Neural cell (in vitro differentiated cells): ENCODE measurements around the gene ADGRG6. TPM values are rescaled to one million over a fixed set of nuclear protein-coding genes. Genes with fewer than 3 reads are reported as not detected.

Source experiments
- H2AFZ ChIP-seq: fragments of 200-600, 300-800 bp; sonication (generic), shearing (Covaris generic); 2 replicates; pipeline ENCODE4 v1.6.0; 2014; ENCODE audit warnings: low read depth, mild to moderate bottlenecking, antibody characterized with exemption, low read length, moderate library complexity
- H3F3A ChIP-seq: fragments of 200-600 bp; shearing (Covaris generic); 2 replicates; pipeline ENCODE4 v1.6.1; 2016; ENCODE audit warnings: mild to moderate bottlenecking, moderate library complexity, mixed read lengths, antibody characterized with exemption, low read length; ENCODE audit not compliant: insufficient read depth, poor library complexity, severe bottlenecking
- H3K27ac ChIP-seq: fragments of 200-600, 300-800 bp; sonication (generic), shearing (Covaris generic); 2 replicates; pipeline ENCODE4 v1.5.1; 2014; ENCODE audit warnings: mild to moderate bottlenecking, low read length, moderate library complexity
- H3K27me3 ChIP-seq: fragments of 300-800, 200-600 bp; sonication (generic), shearing (Covaris generic); 2 replicates; pipeline ENCODE4 v1.6.0; 2014; ENCODE audit warnings: mild to moderate bottlenecking, low read depth, low read length, moderate library complexity; ENCODE audit not compliant: insufficient read depth
- H3K36me3 ChIP-seq: fragments of 300-800, 200-600 bp; sonication (generic), shearing (Covaris generic); 2 replicates; pipeline ENCODE4 v1.5.1; 2014; ENCODE audit warnings: mild to moderate bottlenecking, antibody characterized with exemption, low read length, moderate library complexity; ENCODE audit not compliant: insufficient read depth
- H3K4me2 ChIP-seq: fragments of 300-800, 200-600 bp; sonication (generic), shearing (Covaris generic); 2 replicates; pipeline ENCODE4 v1.6.0; 2014; ENCODE audit warnings: mild to moderate bottlenecking, low read length
- H3K4me3 ChIP-seq: fragments of 300-800, 200-600 bp; sonication (generic), shearing (Covaris generic); 2 replicates; pipeline ENCODE4 v1.5.1; 2014; ENCODE audit warnings: mild to moderate bottlenecking, low read length, moderate library complexity
- H3K79me2 ChIP-seq: fragments of 200-600 bp; shearing (Covaris generic); replicated peaks from 2 replicates; pipeline ENCODE4 v1.6.0; 2014; ENCODE audit warnings: mild to moderate bottlenecking, low read length, moderate library complexity; ENCODE audit not compliant: insufficient read depth
- H3K9ac ChIP-seq: fragments of 300-800, 200-600 bp; sonication (generic), shearing (Covaris generic); 2 replicates; pipeline ENCODE4 v1.6.1; 2016; ENCODE audit warnings: mild to moderate bottlenecking, low read length, mixed read lengths
- H3K9me2 ChIP-seq: fragments of 200-600 bp; shearing (Covaris generic); 2 replicates; pipeline ENCODE4 v1.6.1; 2016; ENCODE audit warnings: mild to moderate bottlenecking, low read length, mixed read lengths; ENCODE audit not compliant: insufficient read depth
- H3K9me3 ChIP-seq: fragments of 200-600, 300-800 bp; sonication (generic), shearing (Covaris generic); 2 replicates; pipeline ENCODE4 v1.6.1; 2016; ENCODE audit warnings: mild to moderate bottlenecking, mixed run types, low read length, moderate library complexity, mixed read lengths
- H4K20me1 ChIP-seq: fragments of 200-600 bp; shearing (Covaris generic); 2 replicates; pipeline ENCODE4 v1.6.1; 2016; ENCODE audit warnings: mild to moderate bottlenecking, mixed run types; ENCODE audit not compliant: insufficient read depth
- EP300 ChIP-seq: fragments of 450-650 bp; conservative IDR thresholded peaks from 2 replicates; pipeline ENCODE4 v1.6.1; 2014; ENCODE audit warnings: antibody characterized with exemption, mild to moderate bottlenecking, moderate library complexity; ENCODE audit not compliant: poor library complexity, severe bottlenecking
- EZH2 ChIP-seq: fragments of 200-600, 300-800 bp; shearing (Covaris generic), sonication (generic); IDR thresholded peaks from 2 replicates; pipeline ENCODE4 v1.6.1; 2014; ENCODE audit warnings: antibody characterized with exemption, low read length, borderline replicate concordance, mild to moderate bottlenecking; ENCODE audit not compliant: insufficient read depth, poor library complexity, severe bottlenecking
- MXI1 ChIP-seq: fragments of 450-650 bp; conservative IDR thresholded peaks from 2 replicates; pipeline ENCODE4 v1.6.1; 2014; ENCODE audit warnings: antibody characterized with exemption, mild to moderate bottlenecking; ENCODE audit not compliant: poor library complexity, severe bottlenecking
- POLR2AphosphoS5 ChIP-seq: IDR thresholded peaks from 2 replicates; pipeline ENCODE4 v1.6.1; 2012
- RAD21 ChIP-seq: fragments of 450-650 bp; conservative IDR thresholded peaks from 2 replicates; pipeline ENCODE4 v1.6.1; 2014; ENCODE audit warnings: antibody characterized with exemption, mild to moderate bottlenecking, moderate library complexity
- SMC3 ChIP-seq: fragments of 450-650 bp; conservative IDR thresholded peaks from 2 replicates; pipeline ENCODE4 v1.6.1; 2014; ENCODE audit warnings: antibody characterized with exemption, mild to moderate bottlenecking, moderate library complexity; ENCODE audit not compliant: poor library complexity
- TAF1 ChIP-seq: IDR thresholded peaks from 2 replicates; pipeline ENCODE4 v1.6.1; 2012; ENCODE audit warnings: low read depth
- polyA plus RNA-seq: library from polyadenylated mRNA; depleted of rRNA; stranded (reverse); fragments of >200 nt; gene quantifications from 2 replicates; pipeline ENCODE4 v1.2.3, GENCODE V29; 2014
- TF ChIP-seq, protein P1 (sequence below): fragments of 450-650 bp; IDR thresholded peaks from 2 replicates; pipeline ENCODE4 v1.5.1; 2014; ENCODE audit warnings: antibody characterized with exemption, mild to moderate bottlenecking, moderate library complexity; ENCODE audit not compliant: poor library complexity, severe bottlenecking
- TF ChIP-seq, protein P2 (sequence below): IDR thresholded peaks from 2 replicates; pipeline ENCODE4 v1.6.1; 2012; ENCODE audit warnings: borderline replicate concordance

ADGRG6 gene
- polyA plus RNA-seq, 1 donor from 2014 or later = 0.37 TPM

DNA sequence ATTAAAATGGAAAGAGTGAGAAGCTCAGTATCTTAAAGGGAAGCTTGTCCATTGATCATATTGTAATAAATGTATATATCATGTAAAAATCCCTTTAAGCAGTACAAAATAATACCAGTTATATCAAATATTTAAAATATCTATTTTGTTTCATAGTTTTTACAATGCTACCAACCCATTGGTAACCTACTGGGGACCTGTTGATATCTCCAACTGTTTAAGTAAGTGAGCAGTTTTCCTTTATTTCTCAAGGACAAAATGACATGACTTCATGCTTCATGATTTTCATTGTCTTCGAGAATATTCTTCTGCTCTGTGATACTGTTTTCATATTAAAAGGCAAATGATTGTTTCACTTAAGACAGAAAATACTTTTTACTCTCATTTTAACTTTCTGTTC lies 100.0 kb downstream of the ADGRG6 start:
- H3K27me3 ChIP-seq = no peaks in the 10 kb centered on the region
- H3K79me2 ChIP-seq = no peaks in the 10 kb centered on the region
- H3K4me2 ChIP-seq = no peak overlapping the region
- no peaks in the 10 kb centered on the region for H3K9me2 ChIP-seq
- no peaks in the 10 kb centered on the region for H4K20me1 ChIP-seq
- no peaks in the 10 kb centered on the region for H3F3A ChIP-seq
- no peak overlapping the region for H3K4me3 ChIP-seq
- H2AFZ ChIP-seq = no peak overlapping the region
- no peak overlapping the region for H3K9ac ChIP-seq
- no peaks in the 10 kb centered on the region for H3K9me3 ChIP-seq
- H3K27ac ChIP-seq = no peak overlapping the region
- H3K36me3 ChIP-seq = no peaks in the 10 kb centered on the region
- no peak for TF ChIP-seq SMC3
- TF ChIP-seq, protein P1, sequence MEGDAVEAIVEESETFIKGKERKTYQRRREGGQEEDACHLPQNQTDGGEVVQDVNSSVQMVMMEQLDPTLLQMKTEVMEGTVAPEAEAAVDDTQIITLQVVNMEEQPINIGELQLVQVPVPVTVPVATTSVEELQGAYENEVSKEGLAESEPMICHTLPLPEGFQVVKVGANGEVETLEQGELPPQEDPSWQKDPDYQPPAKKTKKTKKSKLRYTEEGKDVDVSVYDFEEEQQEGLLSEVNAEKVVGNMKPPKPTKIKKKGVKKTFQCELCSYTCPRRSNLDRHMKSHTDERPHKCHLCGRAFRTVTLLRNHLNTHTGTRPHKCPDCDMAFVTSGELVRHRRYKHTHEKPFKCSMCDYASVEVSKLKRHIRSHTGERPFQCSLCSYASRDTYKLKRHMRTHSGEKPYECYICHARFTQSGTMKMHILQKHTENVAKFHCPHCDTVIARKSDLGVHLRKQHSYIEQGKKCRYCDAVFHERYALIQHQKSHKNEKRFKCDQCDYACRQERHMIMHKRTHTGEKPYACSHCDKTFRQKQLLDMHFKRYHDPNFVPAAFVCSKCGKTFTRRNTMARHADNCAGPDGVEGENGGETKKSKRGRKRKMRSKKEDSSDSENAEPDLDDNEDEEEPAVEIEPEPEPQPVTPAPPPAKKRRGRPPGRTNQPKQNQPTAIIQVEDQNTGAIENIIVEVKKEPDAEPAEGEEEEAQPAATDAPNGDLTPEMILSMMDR = no peak
- no peak for TF ChIP-seq EP300
- no peak for TF ChIP-seq POLR2AphosphoS5
- TF ChIP-seq, protein P2, sequence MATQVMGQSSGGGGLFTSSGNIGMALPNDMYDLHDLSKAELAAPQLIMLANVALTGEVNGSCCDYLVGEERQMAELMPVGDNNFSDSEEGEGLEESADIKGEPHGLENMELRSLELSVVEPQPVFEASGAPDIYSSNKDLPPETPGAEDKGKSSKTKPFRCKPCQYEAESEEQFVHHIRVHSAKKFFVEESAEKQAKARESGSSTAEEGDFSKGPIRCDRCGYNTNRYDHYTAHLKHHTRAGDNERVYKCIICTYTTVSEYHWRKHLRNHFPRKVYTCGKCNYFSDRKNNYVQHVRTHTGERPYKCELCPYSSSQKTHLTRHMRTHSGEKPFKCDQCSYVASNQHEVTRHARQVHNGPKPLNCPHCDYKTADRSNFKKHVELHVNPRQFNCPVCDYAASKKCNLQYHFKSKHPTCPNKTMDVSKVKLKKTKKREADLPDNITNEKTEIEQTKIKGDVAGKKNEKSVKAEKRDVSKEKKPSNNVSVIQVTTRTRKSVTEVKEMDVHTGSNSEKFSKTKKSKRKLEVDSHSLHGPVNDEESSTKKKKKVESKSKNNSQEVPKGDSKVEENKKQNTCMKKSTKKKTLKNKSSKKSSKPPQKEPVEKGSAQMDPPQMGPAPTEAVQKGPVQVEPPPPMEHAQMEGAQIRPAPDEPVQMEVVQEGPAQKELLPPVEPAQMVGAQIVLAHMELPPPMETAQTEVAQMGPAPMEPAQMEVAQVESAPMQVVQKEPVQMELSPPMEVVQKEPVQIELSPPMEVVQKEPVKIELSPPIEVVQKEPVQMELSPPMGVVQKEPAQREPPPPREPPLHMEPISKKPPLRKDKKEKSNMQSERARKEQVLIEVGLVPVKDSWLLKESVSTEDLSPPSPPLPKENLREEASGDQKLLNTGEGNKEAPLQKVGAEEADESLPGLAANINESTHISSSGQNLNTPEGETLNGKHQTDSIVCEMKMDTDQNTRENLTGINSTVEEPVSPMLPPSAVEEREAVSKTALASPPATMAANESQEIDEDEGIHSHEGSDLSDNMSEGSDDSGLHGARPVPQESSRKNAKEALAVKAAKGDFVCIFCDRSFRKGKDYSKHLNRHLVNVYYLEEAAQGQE = no peak
- no peak for TF ChIP-seq MXI1
- TF ChIP-seq EZH2 = no peak
- no peak for TF ChIP-seq RAD21
- no peak for TF ChIP-seq TAF1

DNA sequence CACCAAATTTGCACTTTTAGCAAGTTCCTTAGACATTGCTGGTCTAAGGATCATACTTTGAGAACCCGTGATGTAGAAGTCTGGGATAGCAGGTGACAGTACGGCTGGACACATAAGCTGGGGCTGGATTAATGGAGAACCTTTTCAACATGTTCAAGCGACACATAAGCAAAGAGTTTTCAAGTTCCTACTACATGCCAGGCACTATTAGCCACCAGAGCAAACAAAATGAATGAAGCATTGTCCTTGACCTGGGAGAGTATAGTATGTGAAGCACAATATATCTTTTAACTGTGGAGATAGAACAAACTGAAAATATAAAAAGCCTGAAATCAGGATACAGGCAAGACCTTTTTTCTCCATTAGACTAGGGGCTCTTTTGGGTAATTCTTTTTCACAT lies 102.9 kb downstream of the ADGRG6 start:
- Histone ChIP-seq H3K79me2 (no peaks in the 10 kb centered on the region), H4K20me1 (no peaks in the 10 kb centered on the region), H3K4me2 (no peak overlapping the region), H3K9me3 (no peaks in the 10 kb centered on the region), H3K27ac (no peak overlapping the region), H3K4me3 (no peak overlapping the region), H3K27me3 (no peaks in the 10 kb centered on the region), H3K36me3 (no peaks in the 10 kb centered on the region), H3K9me2 (no peaks in the 10 kb centered on the region), H2AFZ (no peak overlapping the region), H3F3A (no peaks in the 10 kb centered on the region), H3K9ac (no peak overlapping the region)
- TF ChIP-seq POLR2AphosphoS5 (no peak), EZH2 (no peak), TAF1 (no peak), EP300 (no peak), SMC3 (no peak), MXI1 (no peak), RAD21 (no peak)
- TF ChIP-seq, protein P1 = no peak
- TF ChIP-seq, protein P2 = no peak
